ENCODE measurements around the gene CD3D. TPM values are rescaled to one million over a fixed set of nuclear protein-coding genes. Genes with fewer than 3 reads are reported as not detected.

The CD3D gene
- total and polyA plus RNA-seq, 11 donors, result 0.38 to 11.2 (median 1.7) TPM; not detected in 5

DNA sequence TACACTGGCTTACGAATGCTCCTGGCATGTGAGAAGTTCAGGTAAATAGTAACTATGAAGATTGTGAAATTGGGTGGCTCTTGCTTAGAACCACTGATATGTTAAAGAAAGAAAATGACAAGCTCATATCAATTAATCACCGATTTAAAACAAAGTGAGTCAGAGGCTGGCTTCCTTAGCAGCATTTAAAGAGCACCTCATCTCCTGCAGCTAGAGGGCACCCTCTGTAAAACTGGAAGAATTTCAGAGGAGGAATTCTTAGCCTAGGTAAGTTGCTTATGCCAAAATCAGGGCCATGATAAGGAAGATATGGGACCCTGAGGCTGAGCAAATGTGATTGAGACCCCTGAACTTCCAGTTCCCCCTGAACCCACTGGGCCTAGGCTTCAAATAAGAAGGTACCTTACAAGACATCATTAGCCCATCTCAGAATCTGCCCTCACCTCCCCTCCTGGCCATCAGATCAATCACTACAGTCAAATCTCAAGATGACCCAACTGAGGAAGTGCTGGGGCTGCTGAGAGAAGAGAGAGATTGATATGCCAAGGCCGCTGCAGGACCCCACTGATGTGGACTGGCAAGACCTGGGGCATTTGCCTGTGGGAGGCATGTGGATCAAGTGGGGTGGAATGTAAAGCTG is 46.6 kb downstream of the CD3D start:
- no peaks in the 10 kb centered on the region for H3K27me3 ChIP-seq
- no peak for TF ChIP-seq POLR2A (IDR thresholded peaks at IDR 0.05)
- TF ChIP-seq, protein P1, sequence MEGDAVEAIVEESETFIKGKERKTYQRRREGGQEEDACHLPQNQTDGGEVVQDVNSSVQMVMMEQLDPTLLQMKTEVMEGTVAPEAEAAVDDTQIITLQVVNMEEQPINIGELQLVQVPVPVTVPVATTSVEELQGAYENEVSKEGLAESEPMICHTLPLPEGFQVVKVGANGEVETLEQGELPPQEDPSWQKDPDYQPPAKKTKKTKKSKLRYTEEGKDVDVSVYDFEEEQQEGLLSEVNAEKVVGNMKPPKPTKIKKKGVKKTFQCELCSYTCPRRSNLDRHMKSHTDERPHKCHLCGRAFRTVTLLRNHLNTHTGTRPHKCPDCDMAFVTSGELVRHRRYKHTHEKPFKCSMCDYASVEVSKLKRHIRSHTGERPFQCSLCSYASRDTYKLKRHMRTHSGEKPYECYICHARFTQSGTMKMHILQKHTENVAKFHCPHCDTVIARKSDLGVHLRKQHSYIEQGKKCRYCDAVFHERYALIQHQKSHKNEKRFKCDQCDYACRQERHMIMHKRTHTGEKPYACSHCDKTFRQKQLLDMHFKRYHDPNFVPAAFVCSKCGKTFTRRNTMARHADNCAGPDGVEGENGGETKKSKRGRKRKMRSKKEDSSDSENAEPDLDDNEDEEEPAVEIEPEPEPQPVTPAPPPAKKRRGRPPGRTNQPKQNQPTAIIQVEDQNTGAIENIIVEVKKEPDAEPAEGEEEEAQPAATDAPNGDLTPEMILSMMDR (IDR thresholded peaks at IDR 0.05), result peak; percentile 27 to 67 (median 52)
- H3K36me3 ChIP-seq, result no peaks in the 10 kb centered on the region
- intact Hi-C loops (cut with DNase I), result loop anchor here in 7 of 10 donors (2.0 to 5.0 kb wide), 3 partner anchors 56 to 193 kb away; no protein-coding TSS in a partner anchor
- WGBS, 4 donors, result 59 to 66% (median 61%) methylated on average over 3 of the region's 3 CpGs
- no peaks in the 10 kb centered on the region for H3K9me3 ChIP-seq
- no peak overlapping the region for H3K27ac ChIP-seq
- no peaks in the 10 kb centered on the region for H3K4me1 ChIP-seq
- H3K4me3 ChIP-seq, result no peak overlapping the region
- peak in 1 of 4 donors; percentile 47 for ATAC-seq
- DNase-seq, result no peak

DNA sequence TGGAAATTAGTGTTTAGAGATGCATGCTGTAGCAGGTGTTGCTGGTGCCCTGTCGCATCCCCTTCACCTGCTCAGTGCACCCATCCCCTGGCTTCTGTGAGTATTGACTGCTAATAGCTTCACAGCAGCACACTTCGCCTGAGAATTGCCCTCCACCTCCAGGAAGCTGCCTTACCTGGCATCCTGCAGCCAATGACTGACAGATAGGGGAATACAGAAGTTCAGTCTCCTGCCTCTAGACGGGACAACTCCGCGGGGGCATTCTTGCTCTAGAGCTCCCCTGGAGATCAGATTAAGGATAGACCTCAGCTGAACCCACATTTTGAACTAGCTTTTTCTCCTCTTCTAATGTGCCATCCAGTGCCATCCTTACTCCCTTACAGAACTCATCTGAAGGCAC is 47.3 kb downstream of the CD3D start:
- no peaks in the 10 kb centered on the region for H3K9me3 ChIP-seq
- H3K4me3 ChIP-seq, result no peak overlapping the region
- no peak for DNase-seq
- no peak overlapping the region for H3K27ac ChIP-seq
- ATAC-seq, result no peak
- H3K4me1 ChIP-seq, result no peaks in the 10 kb centered on the region
- intact Hi-C loops (cut with DNase I), result loop anchor here in 7 of 10 donors (5.0 kb wide), 2 partner anchors 57 to 192 kb away; no protein-coding TSS in a partner anchor
- no peaks in the 10 kb centered on the region for H3K36me3 ChIP-seq
- TF ChIP-seq POLR2A (IDR thresholded peaks at IDR 0.05), result no peak
- TF ChIP-seq, protein P1 (IDR thresholded peaks at IDR 0.05), result no peak
- H3K27me3 ChIP-seq, result no peaks in the 10 kb centered on the region
- 53 to 75% (median 66%) methylated on average over 5 of the region's 5 CpGs for WGBS, 4 donors

DNA sequence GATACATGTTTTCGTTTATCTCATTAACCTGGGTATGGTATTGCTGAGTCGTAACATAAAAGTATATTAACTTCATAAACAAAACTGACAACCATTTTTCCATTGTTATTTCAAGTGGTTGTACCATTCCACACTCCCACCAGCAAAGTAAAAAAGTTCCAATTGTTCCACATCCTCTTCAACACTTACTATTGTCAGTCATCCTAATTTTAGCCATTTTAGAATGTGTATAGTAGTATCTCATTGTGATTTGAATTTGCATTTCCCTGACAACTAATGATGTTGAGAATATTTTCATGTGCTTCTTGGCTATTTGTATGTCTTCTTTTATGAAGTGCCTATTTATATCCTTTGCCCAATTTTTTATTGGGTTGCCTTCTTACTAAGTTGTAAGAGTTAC is 48.5 kb downstream of the CD3D start:
- TF ChIP-seq, protein P1 (IDR thresholded peaks at IDR 0.05), result no peak
- TF ChIP-seq POLR2A (IDR thresholded peaks at IDR 0.05), result no peak
- 86 to 94% (median 87%) methylated on average over 2 of the region's 2 CpGs for WGBS, 4 donors
- no peaks in the 10 kb centered on the region for H3K4me1 ChIP-seq
- H3K9me3 ChIP-seq, result no peaks in the 10 kb centered on the region
- ATAC-seq (no peak), DNase-seq (no peak)
- intact Hi-C loops (cut with DNase I), result loop anchor here in 6 of 10 donors (5.0 kb wide), 3 partner anchors 97 to 147 kb away; partner anchors contain the start of gene SCN4B (in 1 of the 6)
- no peaks in the 10 kb centered on the region for H3K27me3 ChIP-seq
- H3K36me3 ChIP-seq, result no peaks in the 10 kb centered on the region
- no peak overlapping the region for H3K4me3 ChIP-seq
- no peak overlapping the region for H3K27ac ChIP-seq

DNA sequence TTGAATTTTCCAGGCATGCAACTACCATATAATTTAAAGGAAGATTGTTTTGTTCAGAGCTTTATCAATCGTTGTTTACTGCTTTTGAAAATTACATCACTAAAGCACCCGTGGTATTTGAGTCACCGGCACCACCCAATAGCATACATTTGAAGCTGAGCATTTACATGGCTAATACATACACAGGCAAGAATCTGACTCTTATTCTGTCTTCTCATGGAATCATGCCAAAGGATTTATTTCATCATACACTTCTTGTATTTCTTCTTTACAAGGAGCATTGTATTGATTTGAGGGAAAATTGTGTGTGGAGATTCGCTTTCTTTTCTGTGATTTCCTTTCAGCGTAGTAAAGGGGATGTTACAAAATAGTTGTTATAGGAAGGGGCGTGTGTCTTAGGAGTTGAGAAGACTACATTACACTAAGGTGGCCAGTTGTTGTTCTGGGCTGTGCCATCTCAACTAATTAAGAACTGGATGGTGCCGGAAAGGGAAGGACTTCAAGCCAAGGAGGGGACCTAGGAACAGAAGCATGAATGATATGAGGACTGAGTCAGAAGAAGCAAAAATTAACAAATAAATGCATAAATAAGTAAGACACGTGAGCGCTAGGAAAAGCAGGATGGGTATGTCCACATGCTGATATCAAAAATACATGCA is 50.9 kb downstream of the CD3D start:
- Histone ChIP-seq H3K9me3 (no peaks in the 10 kb centered on the region), H3K4me3 (peak overlapping the region in 1 of 12 donors; percentile 9), H3K27me3 (no peaks in the 10 kb centered on the region), H3K36me3 (no peaks in the 10 kb centered on the region), H3K27ac (peak overlapping the region in 1 of 12 donors; percentile 10), H3K4me1 (no peaks in the 10 kb centered on the region)
- TF ChIP-seq, protein P1 (IDR thresholded peaks at IDR 0.05), result no peak
- TF ChIP-seq POLR2A (IDR thresholded peaks at IDR 0.05), result no peak
- DNase-seq (no peak), ATAC-seq (peak in 1 of 4 donors; percentile 33)
- 78 to 83% (median 79%) methylated on average over 9 of the region's 9 CpGs for WGBS, 4 donors
- intact Hi-C loops (cut with DNase I), result loop anchor here (1.0 to 5.0 kb wide), 8 partner anchors 93 to 147 kb away; partner anchors contain the start of gene SCN4B (in 1 of the 10)

Data from heart left ventricle (tissue), 16 donors.